H1 (cell line): ENCODE measurements around the gene CCR2. TPM values are rescaled to one million over a fixed set of nuclear protein-coding genes. Genes with fewer than 3 reads are reported as not detected.

Experiments
- ATF3 ChIP-seq: IDR thresholded peaks from 2 replicates; pipeline ENCODE4 v1.6.1; 2011; ENCODE audit warnings: low read depth, mild to moderate bottlenecking, low read length; ENCODE audit not compliant: insufficient read depth
- CBX5 ChIP-seq: fragments of 300-800, 300-1000 bp; sonication (generic); IDR thresholded peaks from 2 replicates; pipeline ENCODE4 v1.7.1; 2016; ENCODE audit warnings: antibody characterized with exemption, low read length, low read depth
- EGR1 ChIP-seq: IDR thresholded peaks from 2 replicates; pipeline ENCODE4 v1.6.1; 2011; ENCODE audit warnings: low read depth, low read length, borderline replicate concordance
- EP300 ChIP-seq, 2 experiments: IDR thresholded peaks; 1 replicate in 1 of 2; 2 replicates in 1 of 2; pipeline ENCODE4 v1.6.1; 2011 to 2012; ENCODE audit warnings: low read depth in 2 of 2, low read length in 2 of 2, mild to moderate bottlenecking in 2 of 2, borderline replicate concordance in 1 of 2, inconsistent platforms in 1 of 2, moderate library complexity in 1 of 2
- JUN ChIP-seq: IDR thresholded peaks from 2 replicates; pipeline ENCODE4 v1.6.1; 2011; ENCODE audit warnings: low read depth, mild to moderate bottlenecking, improper control_type of control experiment, low read length
- SUZ12 ChIP-seq: fragments of 200-600 bp; sonication (generic); IDR thresholded peaks from 2 replicates; pipeline ENCODE4 v1.6.1; 2012; ENCODE audit warnings: mild to moderate bottlenecking, inconsistent platforms, low read length, moderate library complexity, mixed read lengths
- polyA plus RNA-seq, 7 experiments: library from polyadenylated mRNA; depleted of rRNA in 3 of 7; stranded (reverse) in 5 of 7; unstranded in 2 of 7; fragments of >200 nt in 5 of 7; fragments of 200-250 nt in 2 of 7; gene quantifications; 1 replicate in 5 of 7; 2 replicates in 1 of 7; 4 replicates in 1 of 7; pipeline versions ENCODE4 v1.2.1 to v1.2.3, GENCODE V29; 2011 to 2013; ENCODE audit warnings: missing spikeins in 2 of 7, mixed read lengths in 2 of 7
- total RNA-seq: library from RNA; stranded (reverse); fragmentation: NEBNext Ultra II Directional; extraction: Animal tissue kit (Norgen Biotek cat#: 25700); gene quantifications from 2 replicates; pipeline ENCODE4 v1.2.1, GENCODE V29; 2021

Gene CCR2
- total and polyA plus RNA-seq, 2 of the 8 experiments (the other 6 are each of a cell fraction or from before 2014, with no cell fraction given) = not detected

GRCh38 chr3:46318207-46318927 lies 35.5 kb upstream of the CCR2 start (continued):
- TF ChIP-seq ATF3 = no peak
- no peak for TF ChIP-seq SUZ12
- no peak for TF ChIP-seq JUN
- TF ChIP-seq CBX5 = no peak
- no peak for TF ChIP-seq EP300 (IDR thresholded peaks at IDR 0.05; ENCODE audit: borderline replicate concordance in 1 of 2, low read depth in 2 of 2, low read length in 2 of 2)
- TF ChIP-seq EGR1 = no peak
